HG03342 (cell line): ENCODE results near the gene ZCCHC9.
"Not testable (repeated sequence)": the region's sequence is repeated elsewhere in the genome, so short reads cannot be mapped to it uniquely, and the experiment has no call there.

Source experiments
- ATAC-seq: cut with Tn5 transposase; IDR thresholded peaks from one replicate; pipeline ENCODE4 v1.9.1; 2021; ENCODE audit warnings: mild to moderate bottlenecking, moderate library complexity; ENCODE audit not compliant: unreplicated experiment

Gene ZCCHC9

DNA sequence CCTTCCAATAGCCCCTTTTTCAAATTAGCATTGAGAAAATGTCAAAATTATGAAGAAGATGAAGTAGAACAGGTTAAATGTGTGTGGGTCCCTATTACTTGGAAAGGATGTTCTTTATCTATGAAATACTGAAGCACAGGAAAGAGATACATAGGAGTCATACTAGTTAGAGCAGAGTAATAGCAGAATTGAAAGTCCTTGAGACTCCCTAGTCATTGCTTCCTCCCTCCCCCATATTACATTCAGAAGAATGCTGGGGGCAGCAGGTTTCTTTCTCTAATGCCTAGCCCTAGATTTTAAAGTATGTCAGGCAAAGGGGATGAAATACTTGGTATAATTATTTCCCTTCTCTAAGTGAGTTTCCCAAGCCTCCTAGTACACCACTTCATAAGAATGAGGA is 4.4 kb downstream of the ZCCHC9 start:
- ATAC-seq: no peak

DNA sequence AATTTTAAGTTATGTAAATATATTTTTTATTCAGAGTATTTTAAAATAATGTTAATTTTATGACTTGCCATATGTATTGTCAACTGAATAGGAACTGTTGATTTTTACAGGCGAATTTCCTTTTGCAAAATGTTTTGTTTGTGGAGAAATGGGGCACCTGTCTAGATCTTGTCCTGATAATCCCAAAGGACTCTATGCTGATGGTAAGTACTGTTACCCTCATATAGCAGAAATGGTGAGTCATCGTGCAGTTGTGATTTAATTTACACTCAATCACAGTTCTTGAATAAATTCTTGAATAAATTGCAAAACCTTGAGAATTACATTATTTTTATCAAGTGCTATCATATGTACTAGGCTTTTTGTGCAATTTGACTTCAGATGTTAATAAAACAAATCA is 7.4 kb downstream of the ZCCHC9 start:
- no peak for ATAC-seq

DNA sequence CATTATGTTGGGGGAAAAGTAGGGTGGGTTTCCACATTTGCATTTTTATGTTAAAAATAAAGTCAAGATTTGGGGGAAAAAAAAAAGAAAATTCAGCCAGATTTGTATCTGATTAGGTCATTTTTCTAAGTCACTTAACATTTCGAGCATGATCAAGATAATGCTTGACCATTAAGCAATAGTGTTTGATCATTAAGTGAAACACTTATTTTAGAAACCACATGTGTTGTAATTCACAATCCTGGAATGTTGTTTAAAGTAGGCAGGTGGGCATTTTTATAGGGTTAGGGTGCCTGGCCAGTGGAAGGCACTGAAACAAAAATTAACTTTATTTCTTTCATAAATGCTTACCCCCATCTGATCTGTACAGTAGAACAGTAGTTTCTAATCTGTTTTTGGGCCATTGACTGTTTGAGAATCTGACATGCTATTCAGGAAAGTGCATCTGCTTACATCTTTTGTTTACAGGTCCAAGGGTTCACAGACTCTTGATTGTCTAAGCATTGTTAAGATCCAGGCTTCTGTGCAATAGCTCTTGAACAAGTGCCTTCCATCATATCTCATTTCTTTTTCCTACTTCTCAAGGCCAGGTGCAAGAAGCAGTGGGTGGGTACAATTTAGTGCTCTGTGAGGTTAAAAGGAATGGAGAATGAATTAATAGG is 9.1 kb downstream of the ZCCHC9 start:
- no peak for ATAC-seq

DNA sequence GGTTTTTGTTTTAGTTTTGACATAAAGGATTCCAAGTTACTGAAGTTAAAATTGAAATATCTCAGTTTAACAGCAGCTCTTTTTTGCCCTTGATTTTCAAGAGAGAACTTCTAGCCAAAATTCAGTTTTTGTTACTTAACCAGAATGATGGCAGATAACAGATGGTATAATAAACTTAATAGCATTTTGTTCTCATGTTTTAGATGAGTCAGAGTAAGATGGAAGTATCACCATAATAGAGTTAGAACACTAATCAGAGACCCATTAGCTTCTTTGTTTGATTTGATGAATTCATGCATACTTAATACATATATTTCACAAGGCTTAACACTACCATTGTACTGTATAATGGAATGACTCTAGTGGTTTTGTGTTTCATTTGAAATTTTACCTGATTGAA is 11.9 kb downstream of the ZCCHC9 start:
- no peak for ATAC-seq

DNA sequence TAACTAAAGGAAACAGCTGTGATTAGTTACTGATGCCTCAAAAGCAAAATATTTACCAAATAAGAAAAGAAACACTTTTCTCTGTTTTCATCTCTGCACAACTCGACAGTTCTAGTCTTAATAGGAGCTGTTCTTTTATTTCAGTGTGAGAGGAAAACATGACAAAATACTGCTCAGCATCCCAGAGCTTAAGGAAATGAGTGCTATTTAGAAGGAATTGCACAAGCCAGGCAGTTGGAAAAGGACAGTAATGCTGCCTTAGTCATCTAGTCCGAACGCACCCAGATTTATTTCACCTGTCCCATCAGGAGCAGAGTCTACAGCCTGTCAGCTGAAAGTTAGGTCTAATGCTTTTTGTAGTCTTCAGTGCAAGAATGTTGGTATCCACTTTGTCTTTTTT is 12.3 kb downstream of the ZCCHC9 start:
- ATAC-seq: no peak

DNA sequence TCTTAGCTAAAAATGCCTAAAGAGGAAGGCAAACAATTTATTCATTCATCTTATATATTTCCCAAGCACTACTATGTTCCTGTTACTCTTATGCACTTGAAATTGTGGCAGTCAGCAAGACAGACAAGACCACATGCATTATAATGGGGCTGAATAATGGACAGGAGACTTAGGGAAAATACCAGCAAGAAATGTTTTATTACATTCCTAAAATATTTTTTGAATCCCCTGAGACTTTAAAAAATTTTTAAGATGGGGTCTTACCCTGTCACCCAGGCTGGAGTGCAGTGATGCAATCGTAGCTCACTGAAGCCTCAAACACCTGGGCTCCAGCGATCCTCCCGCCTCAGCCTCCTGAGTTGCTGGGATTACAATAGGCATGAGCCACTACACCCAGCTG is 13.2 kb downstream of the ZCCHC9 start:
- ATAC-seq: no peak

DNA sequence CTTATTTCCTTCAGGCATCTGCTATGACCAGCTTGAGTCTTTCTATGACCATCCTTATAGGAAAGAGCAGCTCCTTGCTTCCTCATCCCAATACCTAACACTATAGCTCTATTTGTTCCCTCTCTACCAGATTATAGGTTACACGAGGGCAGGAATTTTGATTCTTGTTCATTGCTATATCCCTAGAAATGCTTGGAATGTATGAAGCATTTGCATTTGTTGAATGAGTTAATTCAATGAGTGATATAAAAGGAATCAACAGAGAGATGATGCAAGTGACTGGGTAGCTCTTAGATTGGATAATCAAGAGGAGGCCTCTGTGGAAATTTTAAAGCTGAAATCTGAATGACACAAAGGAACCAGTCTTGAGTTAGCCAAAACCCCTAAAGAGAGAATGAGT is 13.9 kb downstream of the ZCCHC9 start:
- ATAC-seq: no peak

DNA sequence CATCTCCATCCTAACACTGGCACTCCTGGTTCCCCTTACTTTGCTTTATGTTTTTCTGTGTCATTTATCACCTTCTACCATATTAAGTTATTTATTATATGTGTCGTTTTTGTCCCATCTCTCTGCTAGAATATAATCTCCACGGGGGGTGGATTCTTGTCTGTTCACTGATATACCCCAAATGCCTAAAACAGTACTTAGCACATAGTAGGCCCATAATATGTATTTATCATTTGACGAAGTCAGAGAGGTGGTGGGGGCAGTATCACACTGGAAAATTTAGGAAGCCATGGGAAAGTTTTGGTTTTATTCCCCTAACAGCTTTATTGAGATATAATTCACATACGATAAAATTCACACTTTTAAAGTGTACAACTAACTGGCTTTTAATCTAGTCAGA is 14.4 kb downstream of the ZCCHC9 start:
- no peak for ATAC-seq

DNA sequence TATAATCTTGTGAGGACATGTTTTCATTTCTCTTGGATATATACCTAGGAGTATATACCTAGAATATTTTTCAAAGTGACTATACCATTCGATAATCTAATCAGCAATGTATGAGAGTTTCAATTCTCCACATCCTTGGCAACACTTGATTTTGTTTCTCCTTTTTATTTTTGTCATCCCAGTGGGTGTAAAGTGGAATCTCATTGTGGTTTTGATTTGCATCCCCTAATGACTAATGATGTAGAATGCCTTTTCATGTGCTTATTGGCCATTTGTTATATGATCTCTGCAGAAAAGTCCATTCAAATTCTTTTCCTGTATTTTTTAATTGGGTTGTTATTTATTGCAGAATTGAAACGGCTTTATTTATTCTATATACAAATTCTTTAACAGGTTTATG is 15.2 kb downstream of the ZCCHC9 start:
- ATAC-seq: no peak

DNA sequence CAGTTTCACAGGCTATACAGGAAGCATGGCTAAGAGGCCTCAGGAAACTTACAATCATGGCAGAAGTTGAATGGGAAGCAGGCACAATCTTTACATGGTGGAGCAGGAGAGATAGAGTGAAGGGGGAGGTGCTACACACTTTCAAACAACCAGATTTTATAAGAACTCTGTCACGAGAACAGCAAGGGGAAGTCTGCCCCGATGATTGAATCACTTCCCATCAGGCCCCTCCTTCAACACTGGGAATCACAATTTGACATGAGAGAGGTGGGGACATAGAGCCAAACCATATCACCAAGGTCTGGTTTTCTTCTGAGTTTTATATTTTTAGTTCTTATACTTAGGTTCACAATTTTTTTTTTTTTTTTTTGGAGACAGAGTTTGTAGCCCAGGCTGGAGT is 16.1 kb downstream of the ZCCHC9 start:
- ATAC-seq: no peak

DNA sequence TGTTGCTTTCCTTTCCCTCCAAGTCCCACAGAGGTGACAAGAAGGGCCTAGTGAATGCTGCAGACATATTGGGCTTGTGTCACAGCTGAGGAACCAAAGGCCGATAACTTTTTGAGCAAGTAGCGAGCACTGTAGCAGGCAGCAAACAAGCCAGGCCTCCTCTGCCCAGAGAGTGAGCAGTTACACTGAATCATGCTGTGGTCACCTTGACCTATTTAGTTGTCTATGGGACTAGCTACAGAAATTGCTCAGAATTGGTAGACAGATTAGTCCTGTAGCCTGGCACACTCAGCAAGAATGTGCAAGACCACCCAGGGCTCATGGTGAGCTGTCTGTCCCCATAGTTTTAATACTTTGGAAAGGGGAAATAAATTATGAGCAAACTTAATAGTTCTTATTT is 25.2 kb downstream of the ZCCHC9 start:
- ATAC-seq: no peak

DNA sequence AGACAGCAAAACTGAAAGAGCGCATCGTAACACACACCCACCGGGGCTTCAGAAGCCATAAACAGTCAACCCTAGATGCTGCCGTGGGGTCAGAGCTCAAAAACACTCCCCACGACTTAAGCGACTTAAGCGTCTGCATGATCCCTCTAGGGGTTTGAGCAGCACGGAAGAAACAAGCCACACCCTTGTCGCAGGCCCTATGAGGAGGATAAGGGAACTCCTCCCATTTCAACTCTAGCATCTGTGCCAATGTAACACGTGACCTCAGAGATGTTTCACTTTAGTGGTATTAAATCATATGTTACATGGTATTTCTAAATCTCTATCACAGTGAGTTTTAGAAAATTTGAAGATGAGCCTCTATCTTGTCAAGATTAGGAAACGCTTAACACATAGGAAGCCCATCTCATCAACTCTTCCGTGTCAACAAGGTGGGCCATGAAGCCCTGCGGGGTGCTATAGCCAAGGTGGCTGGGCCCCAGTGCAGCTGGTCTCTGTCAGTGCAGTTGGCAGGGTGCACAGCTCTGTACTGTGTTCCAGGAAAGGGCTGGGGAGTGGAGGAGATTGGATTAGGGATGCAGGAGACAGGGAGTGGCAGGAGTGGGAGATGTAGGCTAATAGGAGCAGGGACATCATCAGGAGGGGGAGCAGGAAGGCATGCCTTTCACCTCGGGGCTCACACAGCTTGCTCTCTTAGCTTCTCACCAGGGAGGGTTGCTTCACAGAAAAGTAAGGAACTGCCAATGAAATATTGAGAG is 33.1 kb downstream of the ZCCHC9 start:
- ATAC-seq: no peak

DNA sequence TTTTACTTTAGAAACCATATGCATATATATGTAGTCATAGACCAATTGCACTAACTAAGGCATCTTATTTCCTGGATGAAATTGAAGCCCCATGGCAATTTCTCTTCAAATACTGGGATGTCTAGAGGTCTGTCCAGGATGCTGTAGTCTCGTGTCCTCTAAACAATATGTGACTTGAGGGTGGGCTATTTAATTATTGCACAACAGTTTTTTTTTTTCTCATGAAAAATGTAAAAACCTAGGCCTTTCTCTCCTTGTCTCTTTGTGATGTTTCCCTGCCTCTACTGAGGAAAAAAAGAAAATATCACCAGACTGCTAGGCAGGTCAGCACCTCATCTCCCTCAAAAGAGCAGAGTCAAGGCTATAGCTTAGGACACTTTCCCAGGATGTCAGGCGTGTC is 34.6 kb downstream of the ZCCHC9 start:
- ATAC-seq: no peak

DNA sequence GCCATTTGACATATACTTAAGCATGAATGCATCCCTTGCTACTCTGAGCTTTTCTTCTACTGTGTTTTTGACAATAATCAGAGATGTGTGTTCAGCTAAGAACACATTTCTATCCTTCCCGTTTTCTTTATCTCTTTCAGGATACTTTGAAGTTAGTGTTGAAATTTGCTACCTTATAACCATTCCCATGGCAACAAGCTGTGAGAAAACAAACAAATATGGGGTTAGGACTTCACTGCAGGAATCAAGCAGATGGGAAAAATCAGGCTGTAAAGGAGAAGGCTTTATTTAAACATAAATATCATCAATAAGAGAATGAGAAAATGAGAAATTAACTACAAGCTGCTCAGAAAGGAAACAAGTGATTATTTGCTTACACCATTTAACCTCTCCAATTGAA is 35.2 kb downstream of the ZCCHC9 start:
- ATAC-seq: no peak

DNA sequence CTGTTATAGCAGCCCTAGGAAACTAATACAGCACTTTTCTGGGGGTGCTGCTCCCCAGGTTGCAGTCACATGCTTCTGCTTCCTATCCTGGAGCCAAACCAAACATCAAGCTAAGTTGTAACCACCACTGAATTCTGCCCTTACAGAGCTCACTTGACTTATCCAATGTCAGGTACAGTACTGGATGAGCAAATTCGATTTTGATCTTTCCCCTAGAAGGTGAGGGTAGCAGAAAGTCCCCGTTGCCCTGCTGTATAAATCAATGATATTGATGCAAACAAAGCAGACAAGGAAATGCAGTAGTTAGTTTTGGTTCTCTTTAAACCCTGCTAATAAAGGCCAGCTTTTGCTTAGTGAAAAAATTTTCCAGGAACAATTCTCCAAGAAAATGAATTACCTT is 36.4 kb downstream of the ZCCHC9 start:
- ATAC-seq: no peak

DNA sequence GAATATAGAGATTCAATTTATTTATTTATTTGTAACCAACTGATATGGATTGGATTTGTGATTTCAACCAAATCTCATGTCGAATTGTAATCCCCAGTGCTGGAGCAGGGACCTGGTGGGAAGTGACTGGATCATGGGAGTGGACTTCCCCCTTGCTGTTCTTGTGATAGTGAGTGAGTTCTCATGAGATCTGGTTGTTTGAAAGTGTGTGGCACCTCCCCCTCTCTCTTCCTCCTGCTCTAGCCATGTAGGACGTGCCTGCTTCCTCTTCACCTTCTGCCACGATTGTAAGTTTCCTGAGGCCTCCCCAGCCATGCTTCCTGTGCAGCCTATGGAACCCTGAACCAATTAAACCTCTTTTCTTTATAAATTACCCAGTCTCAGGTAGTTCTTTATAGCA is 36.8 kb downstream of the ZCCHC9 start:
- ATAC-seq: not testable (repeated sequence)

DNA sequence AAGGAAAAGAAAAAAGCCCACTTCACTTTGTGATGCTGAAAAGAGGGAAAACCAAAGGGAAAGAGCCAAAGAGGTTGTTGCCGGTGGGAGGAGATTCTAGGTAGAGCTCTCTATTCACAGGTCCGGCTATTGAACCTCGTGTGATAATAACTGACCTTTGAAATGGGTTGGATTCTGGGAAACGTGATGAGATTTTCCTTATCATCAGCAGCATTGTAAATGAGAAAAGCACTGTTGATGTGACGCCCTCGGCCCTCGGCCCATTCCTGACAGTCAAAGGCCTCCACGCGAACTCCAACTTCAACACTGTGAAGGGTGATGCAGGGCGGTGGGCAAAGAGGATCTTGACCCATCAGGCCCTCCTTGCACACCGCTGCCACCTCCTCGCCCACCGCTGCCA is 43.3 kb downstream of the ZCCHC9 start:
- no peak for ATAC-seq

DNA sequence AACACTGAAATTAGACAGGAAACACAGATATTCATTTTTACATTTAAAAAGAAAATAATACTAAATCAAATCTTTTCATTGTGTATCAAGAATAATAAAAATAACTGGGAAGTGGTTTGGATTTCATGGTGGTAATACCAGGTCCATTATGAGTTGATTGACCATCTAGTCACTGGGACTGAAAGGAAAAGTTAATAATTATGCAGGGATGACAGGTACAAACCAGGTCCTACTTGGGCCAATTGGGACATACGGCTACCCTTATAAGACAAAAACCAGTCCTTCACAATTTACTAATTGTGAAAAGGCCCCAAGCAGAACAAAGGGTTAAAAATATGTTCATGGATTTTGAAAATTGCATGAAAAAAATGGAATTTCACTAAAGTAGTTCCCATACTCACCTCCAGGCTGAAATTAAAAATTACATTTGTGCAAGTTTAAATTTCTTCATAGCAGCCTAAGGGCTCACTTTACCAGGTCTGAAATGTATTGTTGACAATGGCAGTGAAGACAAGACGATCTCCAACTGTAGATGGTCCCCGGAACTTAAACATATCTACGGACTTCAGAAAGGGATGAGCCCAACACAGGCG is 44.1 kb downstream of the ZCCHC9 start:
- ATAC-seq: no peak

DNA sequence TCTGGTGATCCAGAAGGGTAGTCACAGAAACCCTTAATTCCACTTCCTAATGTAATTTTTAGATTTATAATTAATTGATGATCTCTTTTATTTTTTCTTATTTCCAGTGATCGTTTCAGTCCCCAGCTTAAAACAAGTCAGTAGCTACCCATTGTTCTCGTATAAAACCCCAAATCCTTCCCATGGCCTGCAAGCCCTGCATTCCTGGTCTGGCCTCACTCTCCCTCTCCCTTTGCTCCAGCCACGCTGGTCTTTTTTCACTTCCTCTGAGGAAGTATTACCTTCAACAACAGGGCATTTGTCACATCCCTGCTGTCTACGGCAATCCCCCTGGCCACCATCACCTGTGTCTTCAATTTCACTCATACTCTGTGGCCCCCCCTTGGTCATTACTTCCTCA is 47.8 kb downstream of the ZCCHC9 start:
- ATAC-seq: no peak

DNA sequence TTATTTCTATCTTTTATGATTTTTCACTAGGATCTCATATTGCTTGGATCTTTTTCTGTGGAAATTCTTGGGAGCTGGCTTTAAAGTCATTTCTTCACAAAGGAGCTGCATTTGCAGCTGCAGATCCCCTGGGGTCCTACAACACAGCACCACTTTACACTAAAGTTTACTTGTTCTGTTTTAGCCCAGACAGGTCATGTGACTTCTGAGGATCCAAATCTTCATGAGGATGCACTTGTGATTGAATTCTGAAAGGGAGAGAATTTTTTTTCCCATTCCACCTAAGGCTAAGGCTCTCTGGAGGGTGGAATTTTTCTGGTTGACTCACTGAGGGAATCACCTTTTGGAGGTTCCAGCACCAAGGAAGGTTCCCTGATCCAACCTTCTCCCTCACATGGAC is 49.1 kb downstream of the ZCCHC9 start:
- ATAC-seq: no peak

DNA sequence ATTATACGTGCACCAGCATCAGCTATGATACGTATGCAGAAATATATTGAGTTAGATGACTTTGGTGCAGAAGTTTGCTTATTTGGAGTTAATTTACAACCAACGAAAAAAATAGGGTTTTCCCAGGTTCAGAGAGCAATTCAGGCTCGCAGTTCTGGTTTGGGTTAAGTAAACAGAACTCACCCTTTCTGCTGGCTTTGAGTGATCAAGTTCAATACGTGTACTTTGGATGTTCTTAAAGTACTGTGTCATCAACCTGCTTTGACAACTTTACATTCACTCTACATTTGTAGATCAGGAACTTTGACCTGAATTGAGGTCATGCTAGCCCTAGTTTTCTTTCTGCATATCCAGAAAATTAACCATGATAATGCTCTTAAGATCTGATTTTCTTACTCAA is 51.8 kb downstream of the ZCCHC9 start:
- ATAC-seq: no peak

DNA sequence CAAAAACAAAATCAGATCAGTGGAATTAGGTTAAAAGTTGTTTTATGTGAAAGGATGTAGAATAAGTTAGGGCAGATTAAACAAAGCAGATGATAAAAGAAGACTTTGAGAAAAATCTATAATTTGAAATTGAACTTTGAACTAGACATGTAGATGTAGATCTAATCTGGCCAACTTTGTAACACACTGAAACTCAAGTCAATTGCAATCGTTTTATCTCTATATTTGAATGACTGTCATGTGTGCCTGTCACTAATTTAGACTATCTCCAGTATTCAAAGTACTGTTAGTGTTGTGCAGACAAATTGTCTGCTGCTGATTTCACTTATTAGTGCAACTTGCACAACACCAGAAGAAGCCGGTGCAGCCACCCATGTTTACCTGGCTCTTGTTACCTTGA is 52.7 kb downstream of the ZCCHC9 start:
- no peak for ATAC-seq
